Measurements from ENCODE around the gene PLEKHM3. TPM values are rescaled to one million over a fixed set of nuclear protein-coding genes. Genes with fewer than 3 reads are reported as not detected.

PLEKHM3 gene
- total and polyA plus RNA-seq, 7 donors = 1.2 to 47.9 (median 29.1) TPM

- no peaks in the 10 kb centered on the region for H3K9me3 ChIP-seq
- H3K36me3 ChIP-seq = no peaks in the 10 kb centered on the region
- no peak for DNase-seq
- no peak overlapping the region for H3K27ac ChIP-seq
- H3K27me3 ChIP-seq = no peaks in the 10 kb centered on the region
- peaks cover 0 to 16% (median 0%) of the 10 kb centered on the region in 4 donors for H3K4me1 ChIP-seq
- peak in 2 of 4 experiments; percentile 34 to 37 for TF ChIP-seq CTCF (IDR thresholded peaks at IDR 0.05)
- TF ChIP-seq EP300 (IDR thresholded peaks at IDR 0.05) = no peak
- 39 to 63% methylated on average over 4 of the region's 4 CpGs for WGBS, 2 donors
- H3K4me3 ChIP-seq = no peak overlapping the region
- intact Hi-C loops (cut with DNase I) = loop anchor here (5.0 kb wide), 1 partner anchor 507 kb away; the partner anchor contains the start of gene CREB1
Measured at GRCh38 chr2:208033701-208034502, 8.6 kb upstream of the PLEKHM3 start.

- H3K27ac ChIP-seq = peak overlapping the region in 3 of 4 donors; percentile 48 to 67 (median 61)
- intact Hi-C loops (cut with DNase I) = loop anchor here (5.0 kb wide), 1 partner anchor 504 kb away; the partner anchor contains the start of gene CREB1
- TF ChIP-seq POLR2A (IDR thresholded peaks at IDR 0.05) (no peak), POLR2AphosphoS5 (IDR thresholded peaks at IDR 0.05) (peak in 3 of 4 donors; percentile 25 to 49 (median 35)), CTCF (IDR thresholded peaks at IDR 0.05) (no peak), EP300 (IDR thresholded peaks at IDR 0.05) (peak in 1 of 4 donors; percentile 16)
Measured at GRCh38 chr2:208031608-208032019, 6.3 kb upstream of the PLEKHM3 start.

GRCh38 chr2:208025814-208026184 lies 472 bp upstream of the PLEKHM3 start:
- 54 to 74% methylated on average over 10 of the region's 10 CpGs for WGBS, 2 donors
- intact Hi-C loops (cut with DNase I) = loop anchor here (5.0 kb wide), 1 partner anchor 53 kb away; no protein-coding TSS in a partner anchor

More at GRCh38 chr2:208031608-208032019, 6.3 kb upstream of the PLEKHM3 start:
- DNase-seq = no peak
- peaks cover 0 to 16% (median 0%) of the 10 kb centered on the region in 4 donors for H3K4me1 ChIP-seq
- WGBS, 2 donors = 61 to 81% methylated on average over 7 of the region's 7 CpGs
- no peaks in the 10 kb centered on the region for H3K36me3 ChIP-seq
- H3K9me3 ChIP-seq = no peaks in the 10 kb centered on the region
- no peaks in the 10 kb centered on the region for H3K27me3 ChIP-seq
- no peak overlapping the region for H3K4me3 ChIP-seq

GRCh38 chr2:208024091-208024490 lies 1.2 kb downstream of the PLEKHM3 start:
- Histone ChIP-seq H3K27ac (no peak overlapping the region), H3K9me3 (no peaks in the 10 kb centered on the region), H3K4me3 (no peak overlapping the region), H3K4me1 (peaks cover 0 to 29% (median 17%) of the 10 kb centered on the region in 4 donors), H3K36me3 (no peaks in the 10 kb centered on the region), H3K27me3 (no peaks in the 10 kb centered on the region)
- no peak for DNase-seq
- intact Hi-C loops (cut with DNase I) = no loop called here
- TF ChIP-seq CTCF (IDR thresholded peaks at IDR 0.05) (no peak), POLR2A (IDR thresholded peaks at IDR 0.05) (no peak), EP300 (IDR thresholded peaks at IDR 0.05) (no peak), POLR2AphosphoS5 (IDR thresholded peaks at IDR 0.05) (no peak)
- 95 to 98% methylated on average over 3 of the region's 3 CpGs for WGBS, 2 donors

More at GRCh38 chr2:208025814-208026184, 472 bp upstream of the PLEKHM3 start:
- peaks cover 0 to 29% (median 17%) of the 10 kb centered on the region in 4 donors for H3K4me1 ChIP-seq
- no peaks in the 10 kb centered on the region for H3K27me3 ChIP-seq
- DNase-seq = no peak
- H3K36me3 ChIP-seq = no peaks in the 10 kb centered on the region
- no peaks in the 10 kb centered on the region for H3K9me3 ChIP-seq
- H3K27ac ChIP-seq = peak overlapping the region; percentile 75 to 83 (median 80)
- peak overlapping the region; percentile 67 to 80 (median 72) for H3K4me3 ChIP-seq
- TF ChIP-seq POLR2AphosphoS5 (IDR thresholded peaks at IDR 0.05) (no peak), EP300 (IDR thresholded peaks at IDR 0.05) (no peak), CTCF (IDR thresholded peaks at IDR 0.05) (no peak), POLR2A (IDR thresholded peaks at IDR 0.05) (no peak)
